ENCODE data around the gene GCN1. TPM values are rescaled to one million over a fixed set of nuclear protein-coding genes. Genes with fewer than 3 reads are reported as not detected.

GCN1 gene
- total and polyA plus RNA-seq, 2 of the 8 experiments (the other 6 are each of a cell fraction or from before 2014, with no cell fraction given): 61.4 to 133 TPM

DNA sequence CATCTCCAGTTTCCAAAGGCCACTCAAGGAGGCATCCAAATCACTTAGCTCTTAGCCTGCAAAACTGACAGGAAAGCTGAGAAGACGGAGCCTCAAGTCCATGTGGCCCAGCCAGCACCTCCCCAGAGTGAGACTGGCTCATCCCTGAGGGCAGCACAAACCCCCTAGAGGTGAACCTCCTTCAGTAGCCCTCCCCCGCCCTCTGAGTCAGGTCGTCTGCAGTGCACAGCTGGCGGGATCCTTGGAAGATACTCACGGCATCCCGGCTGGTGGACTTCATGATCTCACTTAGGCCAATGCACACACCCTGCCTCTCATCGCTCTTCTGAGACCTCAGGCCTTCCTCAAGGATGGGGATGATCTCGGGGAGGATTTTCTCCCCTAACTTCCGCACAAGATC, 53.9 kb downstream of the GCN1 start:
- Histone ChIP-seq H3K4me1 (replicated peaks in 1 of 4; ENCODE audit: control insufficient read depth in 3 of 4, insufficient read depth in 4 of 4, low read length in 3 of 4) (no peaks in the 10 kb centered on the region; a peak in 1 of 7 replicates), H2BK12ac (ENCODE audit: low read depth, low read length) (no peak overlapping the region), H3K27ac (ENCODE audit: low read depth, low read length) (no peak overlapping the region), H3K4me2 (ENCODE audit: insufficient read depth in 1 of 2, low read depth in 2 of 2, low read length in 2 of 2) (no peak overlapping the region), H4K91ac (replicated peaks; ENCODE audit: insufficient read length, low read length) (no peak overlapping the region), H2AFZ (ENCODE audit: low read length) (no peak overlapping the region), H2AK5ac (ENCODE audit: low read depth, low read length) (no peak overlapping the region), H2BK20ac (ENCODE audit: low read length) (no peak overlapping the region), H3K56ac (replicated peaks; ENCODE audit: insufficient read length, low read depth, low read length) (no peak overlapping the region), H3K9ac (replicated peaks in 1 of 4; ENCODE audit: extremely low read depth in 1 of 4, low read depth in 3 of 4, low read length in 3 of 4) (no peak overlapping the region), H3K9me3 (ENCODE audit: insufficient read depth in 2 of 2, low read depth in 1 of 2, low read length in 1 of 2) (no peaks in the 10 kb centered on the region), H3K36me3 (ENCODE audit: control insufficient read depth in 2 of 4, insufficient read depth in 4 of 4, low read length in 3 of 4) (peaks cover 74 to 90% (median 84%) of the 10 kb centered on the region in 4 experiments), H3K18ac (ENCODE audit: extremely low read depth, low read length) (no peak overlapping the region), H2BK5ac (ENCODE audit: low read depth, low read length) (no peak overlapping the region), H3K23me2 (ENCODE audit: low read depth, low read length) (no peaks in the 10 kb centered on the region), H3K14ac (ENCODE audit: insufficient read length) (no peak overlapping the region), H3K79me2 (ENCODE audit: control insufficient read depth in 1 of 2, insufficient read depth in 2 of 2, low read length in 2 of 2) (no peaks in the 10 kb centered on the region), H3K4ac (replicated peaks; ENCODE audit: insufficient read length, low read depth, low read length) (no peak overlapping the region), H2BK120ac (replicated peaks; ENCODE audit: low read depth, low read length) (no peak overlapping the region), H2BK15ac (ENCODE audit: low read length) (no peak overlapping the region), H4K5ac (ENCODE audit: insufficient read length, low read depth, low read length) (no peak overlapping the region), H4K20me1 (replicated peaks in 1 of 2; ENCODE audit: control insufficient read depth in 1 of 2, insufficient read depth in 2 of 2, low read length in 2 of 2) (peaks cover 0 to 16% of the 10 kb centered on the region in 2 experiments), H3K27me3 (replicated peaks in 1 of 4; ENCODE audit: control insufficient read depth in 3 of 4, extremely low read depth in 1 of 4, insufficient read depth in 3 of 4, low read length in 3 of 4) (no peaks in the 10 kb centered on the region), H3K23ac (ENCODE audit: insufficient read length) (no peak overlapping the region), H3K79me1 (ENCODE audit: low read depth, low read length) (peaks cover 2% of the 10 kb centered on the region), H3K4me3 (ENCODE audit: extremely low read depth in 1 of 4, insufficient read depth in 2 of 4, low read depth in 3 of 4, low read length in 4 of 4) (no peak overlapping the region), H4K8ac (ENCODE audit: extremely low read depth, insufficient read depth, low read length) (no peak overlapping the region)
- WGBS, 2 experiments (ENCODE audit: extremely low coverage in 1 of 2, insufficient coverage in 1 of 2, insufficient read length in 1 of 2, insufficient replicate concordance in 2 of 2, low coverage in 1 of 2, low lambda C conversion rate in 2 of 2, missing lambda C conversion rate in 1 of 2): 89% methylated on average over 9 of the region's 9 CpGs; no CpG with 5 or more reads in 1 of the 2 experiments
- TF ChIP-seq CHD2 (IDR thresholded peaks at IDR 0.05; ENCODE audit: low read length): no peak
- no peak for FAIRE-seq
- no peak for DNase-seq (ENCODE audit: low read depth in 1 of 2, low spot score in 2 of 2)
- ChIA-PET POLR2A (ENCODE audit: partially characterized antibody) (interaction anchor here (0.8 to 2.1 kb wide), 6 partner anchors 14 to 61 kb away, joined by 3 to 8 read pairs (median 4); partner anchors contain the start of gene RPLP0), CTCF (ENCODE audit: partially characterized antibody) (interaction anchor here (0.6 to 1.0 kb wide), 2 partner anchors 9 to 315 kb away, joined by 3 read pairs; no protein-coding TSS in a partner anchor)

All from H1 (cell line).